Measurements from ENCODE around the gene TP53. TPM values are rescaled to one million over a fixed set of nuclear protein-coding genes. Genes with fewer than 3 reads are reported as not detected.
"Not testable (repeated sequence)": the region's sequence is repeated elsewhere in the genome, so short reads cannot be mapped to it uniquely, and the experiment has no call there.

TP53 gene
- polyA plus RNA-seq, 1 donor from 2014 or later, result 13.8 TPM

DNA sequence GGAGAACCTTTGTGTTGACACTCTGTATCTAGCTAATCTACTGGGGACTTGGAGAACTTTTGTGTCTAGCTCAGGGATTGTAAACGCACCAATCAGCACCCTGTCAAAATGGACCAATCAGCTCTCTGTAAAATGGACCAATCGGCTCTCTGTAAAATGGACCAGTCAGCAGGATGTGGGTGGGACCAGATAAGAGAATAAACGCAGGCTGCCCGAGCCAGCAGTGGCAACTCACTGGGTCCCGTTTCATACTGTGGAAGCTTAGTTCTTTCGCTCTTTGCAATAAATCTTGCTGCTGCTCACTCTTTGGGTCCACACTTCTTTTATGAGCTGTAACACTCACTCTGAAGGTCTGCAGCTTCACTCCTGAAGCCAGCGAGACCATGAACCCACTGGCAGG lies 45.7 kb downstream of the TP53 start:
- not testable (repeated sequence) for H2AFZ ChIP-seq (ENCODE audit: low read depth, low read length); H3K4me2 ChIP-seq (ENCODE audit: low read length); H3K9me3 ChIP-seq (ENCODE audit: low read length); H3K9me2 ChIP-seq (ENCODE audit: insufficient read depth, low read length); H3K27ac ChIP-seq (ENCODE audit: low read length); H4K20me1 ChIP-seq (ENCODE audit: insufficient read depth); H3K27me3 ChIP-seq (ENCODE audit: insufficient read depth, low read depth, low read length); H3K79me2 ChIP-seq (replicated peaks; ENCODE audit: insufficient read depth, low read length); H3F3A ChIP-seq (ENCODE audit: insufficient read depth, low read length, poor library complexity, severe bottlenecking); H3K36me3 ChIP-seq (ENCODE audit: insufficient read depth, low read length); H3K4me3 ChIP-seq (ENCODE audit: low read length); H3K9ac ChIP-seq (ENCODE audit: low read length)

DNA sequence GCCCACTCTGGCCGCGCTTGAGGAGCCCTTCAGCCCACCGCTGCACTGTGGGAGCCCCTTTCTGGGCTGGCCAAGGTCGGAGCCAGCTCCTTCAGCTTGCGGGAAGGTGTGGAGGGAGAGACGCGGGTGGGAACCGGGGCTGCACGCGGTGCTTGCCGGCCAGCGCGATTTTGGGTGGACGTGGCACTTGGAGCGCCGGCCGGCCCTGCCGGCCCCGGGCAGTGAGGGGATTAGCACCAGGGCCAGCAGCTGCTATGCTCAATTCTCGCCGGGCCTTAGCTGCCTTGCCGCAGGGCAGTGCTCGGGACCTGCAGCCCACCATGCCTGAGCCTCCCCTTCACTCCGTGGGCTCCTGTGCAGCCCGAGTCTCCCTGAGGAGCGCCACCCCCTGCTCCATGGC lies 46.5 kb downstream of the TP53 start:
- H3K27me3 ChIP-seq (ENCODE audit: insufficient read depth, low read depth, low read length), result no peaks in the 10 kb centered on the region
- no peak overlapping the region for H3K4me2 ChIP-seq (ENCODE audit: low read length)
- H3K4me3 ChIP-seq (ENCODE audit: low read length), result no peak overlapping the region
- no peaks in the 10 kb centered on the region for H4K20me1 ChIP-seq (ENCODE audit: insufficient read depth)
- no peak overlapping the region for H3K9ac ChIP-seq (ENCODE audit: low read length)
- H2AFZ ChIP-seq (ENCODE audit: low read depth, low read length), result no peak overlapping the region
- no peaks in the 10 kb centered on the region for H3F3A ChIP-seq (ENCODE audit: insufficient read depth, low read length, poor library complexity, severe bottlenecking)
- no peaks in the 10 kb centered on the region for H3K79me2 ChIP-seq (replicated peaks; ENCODE audit: insufficient read depth, low read length)
- no peaks in the 10 kb centered on the region for H3K9me3 ChIP-seq (ENCODE audit: low read length)
- TF ChIP-seq, protein P1, sequence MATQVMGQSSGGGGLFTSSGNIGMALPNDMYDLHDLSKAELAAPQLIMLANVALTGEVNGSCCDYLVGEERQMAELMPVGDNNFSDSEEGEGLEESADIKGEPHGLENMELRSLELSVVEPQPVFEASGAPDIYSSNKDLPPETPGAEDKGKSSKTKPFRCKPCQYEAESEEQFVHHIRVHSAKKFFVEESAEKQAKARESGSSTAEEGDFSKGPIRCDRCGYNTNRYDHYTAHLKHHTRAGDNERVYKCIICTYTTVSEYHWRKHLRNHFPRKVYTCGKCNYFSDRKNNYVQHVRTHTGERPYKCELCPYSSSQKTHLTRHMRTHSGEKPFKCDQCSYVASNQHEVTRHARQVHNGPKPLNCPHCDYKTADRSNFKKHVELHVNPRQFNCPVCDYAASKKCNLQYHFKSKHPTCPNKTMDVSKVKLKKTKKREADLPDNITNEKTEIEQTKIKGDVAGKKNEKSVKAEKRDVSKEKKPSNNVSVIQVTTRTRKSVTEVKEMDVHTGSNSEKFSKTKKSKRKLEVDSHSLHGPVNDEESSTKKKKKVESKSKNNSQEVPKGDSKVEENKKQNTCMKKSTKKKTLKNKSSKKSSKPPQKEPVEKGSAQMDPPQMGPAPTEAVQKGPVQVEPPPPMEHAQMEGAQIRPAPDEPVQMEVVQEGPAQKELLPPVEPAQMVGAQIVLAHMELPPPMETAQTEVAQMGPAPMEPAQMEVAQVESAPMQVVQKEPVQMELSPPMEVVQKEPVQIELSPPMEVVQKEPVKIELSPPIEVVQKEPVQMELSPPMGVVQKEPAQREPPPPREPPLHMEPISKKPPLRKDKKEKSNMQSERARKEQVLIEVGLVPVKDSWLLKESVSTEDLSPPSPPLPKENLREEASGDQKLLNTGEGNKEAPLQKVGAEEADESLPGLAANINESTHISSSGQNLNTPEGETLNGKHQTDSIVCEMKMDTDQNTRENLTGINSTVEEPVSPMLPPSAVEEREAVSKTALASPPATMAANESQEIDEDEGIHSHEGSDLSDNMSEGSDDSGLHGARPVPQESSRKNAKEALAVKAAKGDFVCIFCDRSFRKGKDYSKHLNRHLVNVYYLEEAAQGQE (IDR thresholded peaks at IDR 0.05; ENCODE audit: borderline replicate concordance), result no peak
- TF ChIP-seq EZH2 (IDR thresholded peaks at IDR 0.05; ENCODE audit: borderline replicate concordance, insufficient read depth, low read length, poor library complexity, severe bottlenecking), result no peak
- no peak for TF ChIP-seq EP300 (conservative IDR thresholded peaks at IDR 0.05; ENCODE audit: poor library complexity, severe bottlenecking)
- TF ChIP-seq, protein P2, sequence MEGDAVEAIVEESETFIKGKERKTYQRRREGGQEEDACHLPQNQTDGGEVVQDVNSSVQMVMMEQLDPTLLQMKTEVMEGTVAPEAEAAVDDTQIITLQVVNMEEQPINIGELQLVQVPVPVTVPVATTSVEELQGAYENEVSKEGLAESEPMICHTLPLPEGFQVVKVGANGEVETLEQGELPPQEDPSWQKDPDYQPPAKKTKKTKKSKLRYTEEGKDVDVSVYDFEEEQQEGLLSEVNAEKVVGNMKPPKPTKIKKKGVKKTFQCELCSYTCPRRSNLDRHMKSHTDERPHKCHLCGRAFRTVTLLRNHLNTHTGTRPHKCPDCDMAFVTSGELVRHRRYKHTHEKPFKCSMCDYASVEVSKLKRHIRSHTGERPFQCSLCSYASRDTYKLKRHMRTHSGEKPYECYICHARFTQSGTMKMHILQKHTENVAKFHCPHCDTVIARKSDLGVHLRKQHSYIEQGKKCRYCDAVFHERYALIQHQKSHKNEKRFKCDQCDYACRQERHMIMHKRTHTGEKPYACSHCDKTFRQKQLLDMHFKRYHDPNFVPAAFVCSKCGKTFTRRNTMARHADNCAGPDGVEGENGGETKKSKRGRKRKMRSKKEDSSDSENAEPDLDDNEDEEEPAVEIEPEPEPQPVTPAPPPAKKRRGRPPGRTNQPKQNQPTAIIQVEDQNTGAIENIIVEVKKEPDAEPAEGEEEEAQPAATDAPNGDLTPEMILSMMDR (IDR thresholded peaks at IDR 0.05; ENCODE audit: poor library complexity, severe bottlenecking), result no peak
- TF ChIP-seq MXI1 (conservative IDR thresholded peaks at IDR 0.05; ENCODE audit: poor library complexity, severe bottlenecking), result no peak
- TF ChIP-seq POLR2AphosphoS5 (IDR thresholded peaks at IDR 0.05), result no peak
- TF ChIP-seq RAD21 (conservative IDR thresholded peaks at IDR 0.05), result no peak
- no peak for TF ChIP-seq SMC3 (conservative IDR thresholded peaks at IDR 0.05; ENCODE audit: poor library complexity)
- no peak for TF ChIP-seq TAF1 (IDR thresholded peaks at IDR 0.05; ENCODE audit: low read depth)
- H3K36me3 ChIP-seq (ENCODE audit: insufficient read depth, low read length), result no peaks in the 10 kb centered on the region
- no peaks in the 10 kb centered on the region for H3K9me2 ChIP-seq (ENCODE audit: insufficient read depth, low read length)
- H3K27ac ChIP-seq (ENCODE audit: low read length), result no peak overlapping the region

DNA sequence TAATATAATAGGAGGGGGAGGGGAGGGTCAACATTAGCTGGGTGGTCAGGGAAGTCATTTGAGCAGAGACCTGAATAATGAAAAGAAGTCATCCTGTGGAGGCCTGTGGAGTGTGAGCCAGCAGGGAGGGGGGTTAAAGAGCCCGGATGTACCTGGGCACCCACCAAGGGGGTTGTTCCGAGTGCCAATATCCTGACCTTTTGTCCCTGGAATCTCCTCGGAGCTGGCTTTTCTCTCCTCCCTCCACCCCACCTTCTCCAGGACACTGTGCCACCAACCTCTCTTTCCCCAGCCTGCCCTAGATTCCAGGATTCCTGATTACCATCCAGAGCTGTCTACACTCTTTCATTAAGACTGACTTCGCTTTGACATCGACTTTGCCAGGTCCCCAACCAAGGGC lies 51.1 kb downstream of the TP53 start:
- Histone ChIP-seq H3K4me3 (ENCODE audit: low read length) (no peak overlapping the region), H3K9ac (ENCODE audit: low read length) (no peak overlapping the region), H3K9me2 (ENCODE audit: insufficient read depth, low read length) (no peaks in the 10 kb centered on the region), H3K36me3 (ENCODE audit: insufficient read depth, low read length) (no peaks in the 10 kb centered on the region), H3K9me3 (ENCODE audit: low read length) (no peaks in the 10 kb centered on the region), H2AFZ (ENCODE audit: low read depth, low read length) (no peak overlapping the region), H3K27ac (ENCODE audit: low read length) (no peak overlapping the region), H3K4me2 (ENCODE audit: low read length) (no peak overlapping the region), H3K79me2 (replicated peaks; ENCODE audit: insufficient read depth, low read length) (no peaks in the 10 kb centered on the region), H3K27me3 (ENCODE audit: insufficient read depth, low read depth, low read length) (no peaks in the 10 kb centered on the region), H3F3A (ENCODE audit: insufficient read depth, low read length, poor library complexity, severe bottlenecking) (no peaks in the 10 kb centered on the region), H4K20me1 (ENCODE audit: insufficient read depth) (no peaks in the 10 kb centered on the region)
- TF ChIP-seq POLR2AphosphoS5 (IDR thresholded peaks at IDR 0.05) (no peak), SMC3 (conservative IDR thresholded peaks at IDR 0.05; ENCODE audit: poor library complexity) (no peak), EP300 (conservative IDR thresholded peaks at IDR 0.05; ENCODE audit: poor library complexity, severe bottlenecking) (no peak), RAD21 (conservative IDR thresholded peaks at IDR 0.05) (no peak), EZH2 (IDR thresholded peaks at IDR 0.05; ENCODE audit: borderline replicate concordance, insufficient read depth, low read length, poor library complexity, severe bottlenecking) (no peak), MXI1 (conservative IDR thresholded peaks at IDR 0.05; ENCODE audit: poor library complexity, severe bottlenecking) (no peak), TAF1 (IDR thresholded peaks at IDR 0.05; ENCODE audit: low read depth) (no peak)
- TF ChIP-seq, protein P1 (IDR thresholded peaks at IDR 0.05; ENCODE audit: borderline replicate concordance), result no peak
- TF ChIP-seq, protein P2 (IDR thresholded peaks at IDR 0.05; ENCODE audit: poor library complexity, severe bottlenecking), result no peak

Measured in neural cell (in vitro differentiated cells).